ENCODE results near the gene PRKCE. TPM values are rescaled to one million over a fixed set of nuclear protein-coding genes. Genes with fewer than 3 reads are reported as not detected.
A peak's percentile ranks its signal among the peaks of the same experiment; 100 is the strongest.

PRKCE gene
- polyA plus RNA-seq, 1 of the 3 experiments (the other 2 are of a cell fraction) = 16.3 TPM

GRCh38 chr2:45759310-45759851 is 107.9 kb downstream of the PRKCE start:
- POLR2A ChIA-PET = interaction anchor here (0.7 to 1.2 kb wide), 4 partner anchors 11 to 109 kb away, joined by 3 read pairs; no protein-coding TSS in a partner anchor
- Histone ChIP-seq H3K4me1 (ENCODE audit: control insufficient read depth in 1 of 2, insufficient read depth in 2 of 2, low read depth in 1 of 2, low read length in 1 of 2) (peaks cover 17 to 42% of the 10 kb centered on the region in 2 experiments; a peak in 2 of 4 replicates), H3K4me2 (peak overlapping the region; percentile 70), H3K9ac (peak overlapping the region; percentile 37), H3K9me2 (no peaks in the 10 kb centered on the region), H4K20me1 (ENCODE audit: insufficient read depth) (peaks cover 19% of the 10 kb centered on the region), H3K27me3 (ENCODE audit: insufficient read depth) (no peaks in the 10 kb centered on the region), H3K9me3 (no peaks in the 10 kb centered on the region), H2AFZ (ENCODE audit: low read depth) (peak overlapping the region; percentile 29; the same call in 1 of the 2 replicates), H3K4me3 (ENCODE audit: low read depth in 2 of 2, low read length in 1 of 2) (peak overlapping the region; percentile 29; a peak in 3 of 4 replicates), H3K79me2 (ENCODE audit: insufficient read depth) (peaks cover 9% of the 10 kb centered on the region; the same call in 1 of the 2 replicates), H3F3A (replicated peaks; ENCODE audit: insufficient read depth) (peaks cover 33% of the 10 kb centered on the region), H3K27ac (ENCODE audit: low read depth in 2 of 2, low read length in 1 of 2) (peak overlapping the region in 1 of 2 experiments; percentile 69), H3K36me3 (replicated peaks in 1 of 2; ENCODE audit: control insufficient read depth in 1 of 2, insufficient read depth in 2 of 2, low read length in 1 of 2) (no peaks in the 10 kb centered on the region)
- peak; percentile 79 for DNase-seq
- CTCF ChIA-PET = interaction anchor here (0.7 to 7.8 kb wide), 15 partner anchors 9 to 177 kb away, joined by 3 to 59 read pairs (median 3); partner anchors contain the start of gene PRKCE
- 25% methylated on average over 15 of the region's 15 CpGs for WGBS (ENCODE audit: low lambda C conversion rate)
- TF ChIP-seq GATA2 (CRISPR knock-in tag; IDR thresholded peaks at IDR 0.05) (no peak), ELF1 (IDR thresholded peaks at IDR 0.05) (no peak), TAF1 (IDR thresholded peaks at IDR 0.05; ENCODE audit: borderline replicate concordance, low read depth, low read length) (no peak), ZBTB33 (IDR thresholded peaks at IDR 0.05; ENCODE audit: borderline replicate concordance, low read depth) (no peak), TEAD4 (IDR thresholded peaks at IDR 0.05; ENCODE audit: borderline replicate concordance, insufficient read depth) (peak; percentile 66; the same call in 1 of the 2 replicates), RCOR1 (IDR thresholded peaks at IDR 0.05; ENCODE audit: low read length) (peak; percentile 38; the same call in 1 of the 2 replicates), SMC3 (IDR thresholded peaks at IDR 0.05; ENCODE audit: low read depth, low read length) (no peak), GABPA (IDR thresholded peaks at IDR 0.05; ENCODE audit: low read depth) (no peak; the same call in 1 of the 2 replicates), FOSL2 (IDR thresholded peaks at IDR 0.05; ENCODE audit: borderline replicate concordance, low read depth) (peak; percentile 83), EZH2phosphoT487 (IDR thresholded peaks at IDR 0.05; ENCODE audit: borderline replicate concordance, low read depth) (no peak), EP300 (IDR thresholded peaks at IDR 0.05; ENCODE audit: borderline replicate concordance in 1 of 2, low read depth in 1 of 2, low read length in 1 of 2) (peak; percentile 0 to 53; a peak in 1 of 4 replicates), RFX5 (IDR thresholded peaks at IDR 0.05; ENCODE audit: low read length) (no peak), FOXJ3 (CRISPR knock-in tag; IDR thresholded peaks at IDR 0.05) (no peak), NFIC (IDR thresholded peaks at IDR 0.05; ENCODE audit: borderline replicate concordance) (0 out of 2 replicates have a peak, but pooled peaks have one; percentile 36), SIN3A (IDR thresholded peaks at IDR 0.05; ENCODE audit: borderline replicate concordance, low read depth, low read length) (no peak), NRF1 (IDR thresholded peaks at IDR 0.05; ENCODE audit: low read depth, low read length) (no peak), FOXM1 (IDR thresholded peaks at IDR 0.05; ENCODE audit: low read depth) (no peak; the same call in 1 of the 2 replicates), MEF2A (IDR thresholded peaks at IDR 0.05; ENCODE audit: borderline replicate concordance, low read depth) (peak; percentile 95), CTCF (IDR thresholded peaks at IDR 0.05) (no peak), JUND (IDR thresholded peaks at IDR 0.05) (peak; percentile 67), MXI1 (IDR thresholded peaks at IDR 0.05; ENCODE audit: low read depth, low read length) (peak; percentile 90), YY1 (IDR thresholded peaks at IDR 0.05; ENCODE audit: low read depth) (no peak), RAD21 (IDR thresholded peaks at IDR 0.05; ENCODE audit: low read length) (no peak), POLR2AphosphoS5 (IDR thresholded peaks at IDR 0.05; ENCODE audit: low read depth, low read length) (peak; percentile 21; the same call in 1 of the 2 replicates), REST (IDR thresholded peaks at IDR 0.05; ENCODE audit: low read depth, low read length) (no peak), RXRA (IDR thresholded peaks at IDR 0.05; ENCODE audit: borderline replicate concordance, low read depth) (peak; percentile 20; the same call in 1 of the 2 replicates)
- TF ChIP-seq, protein P1, sequence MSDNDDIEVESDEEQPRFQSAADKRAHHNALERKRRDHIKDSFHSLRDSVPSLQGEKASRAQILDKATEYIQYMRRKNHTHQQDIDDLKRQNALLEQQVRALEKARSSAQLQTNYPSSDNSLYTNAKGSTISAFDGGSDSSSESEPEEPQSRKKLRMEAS (IDR thresholded peaks at IDR 0.05; ENCODE audit: low read depth) = peak; percentile 38; the same call in 1 of the 2 replicates

All from SK-N-SH (cell line).